Muscle layer of colon (tissue), 2 donors: ENCODE measurements around the gene ZSCAN25.
"Not testable (repeated sequence)": the region's sequence is repeated elsewhere in the genome, so short reads cannot be mapped to it uniquely, and the experiment has no call there.

ENCODE experiments used
- H3K27ac ChIP-seq: one replicate; pipeline ENCODE4 v1.7.0; 2013; ENCODE audit warnings: low read depth, mild to moderate bottlenecking, low read length, moderate library complexity
- H3K27me3 ChIP-seq, 2 donors: one replicate each; pipeline ENCODE4 v1.7.0; 2013; ENCODE audit warnings: low read length in 2 of 2, mild to moderate bottlenecking in 2 of 2; ENCODE audit not compliant: insufficient read depth in 2 of 2, control insufficient read depth in 1 of 2
- H3K36me3 ChIP-seq: one replicate; pipeline ENCODE4 v1.7.0; 2013; ENCODE audit warnings: mild to moderate bottlenecking, low read length; ENCODE audit not compliant: insufficient read depth
- H3K4me1 ChIP-seq: one replicate; pipeline ENCODE4 v1.7.0; 2013; ENCODE audit warnings: mild to moderate bottlenecking, low read length; ENCODE audit not compliant: insufficient read depth
- H3K4me3 ChIP-seq, 2 donors: one replicate each; pipeline ENCODE4 v1.7.0; 2013; ENCODE audit warnings: low read length in 2 of 2, low read depth in 1 of 2, mild to moderate bottlenecking in 1 of 2, moderate library complexity in 1 of 2
- H3K9ac ChIP-seq: one replicate; pipeline ENCODE4 v1.7.0; 2013; ENCODE audit warnings: low read length
- H3K9me3 ChIP-seq: one replicate; pipeline ENCODE4 v1.7.0; 2013; ENCODE audit warnings: mild to moderate bottlenecking, low read length
- donor health status: abdominal sarcoma.
- donor health status: Adenocarcinoma of cecum.

Gene ZSCAN25

DNA sequence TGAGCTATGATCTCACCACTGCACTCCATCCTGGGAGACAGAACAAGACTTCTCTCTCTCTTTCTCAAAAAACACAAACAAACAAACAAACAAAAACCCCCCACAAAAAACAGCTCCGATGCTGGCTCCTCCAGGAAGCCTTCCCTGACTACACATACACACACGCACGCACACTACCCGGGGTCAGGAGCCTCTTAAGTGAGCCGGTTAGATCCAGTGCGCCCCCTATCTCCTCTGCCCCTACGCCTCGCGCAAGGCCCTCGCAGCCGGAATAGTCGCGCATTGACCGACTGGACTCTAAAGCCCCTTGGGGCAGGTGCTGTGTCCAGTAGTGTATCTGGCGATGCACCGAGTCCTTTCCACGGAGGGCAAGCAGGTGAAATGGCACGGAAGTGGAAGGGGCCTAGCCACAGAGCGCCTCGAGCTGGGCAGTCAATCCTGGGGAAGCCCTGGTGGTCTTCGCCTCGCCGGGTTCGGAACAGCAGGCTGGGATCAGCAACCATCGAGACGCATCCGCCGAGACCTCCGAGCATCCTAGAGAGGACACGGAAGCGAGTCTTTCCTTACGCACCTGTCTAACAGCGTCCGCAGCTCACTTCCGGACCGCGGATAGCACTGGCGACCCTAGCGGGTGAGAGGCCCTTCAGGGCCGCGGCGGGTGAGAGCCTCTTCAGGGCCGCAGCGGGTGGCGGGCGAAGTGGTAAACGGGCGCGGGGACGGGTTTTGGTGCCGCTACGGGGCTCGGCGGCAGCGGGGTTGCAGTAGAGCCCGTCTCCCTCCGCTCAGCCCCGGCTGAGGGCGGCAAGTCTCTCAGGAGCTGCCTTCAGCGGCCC is at the start of gene ZSCAN25:
Gene ZSCAN25, plus strand, starts transcription at position 588 of the 833 bp plus-strand sequence. CDS start 2,661 bp downstream, outside the sequence.
- no peaks in the 10 kb centered on the region for H3K27me3 ChIP-seq
- no peaks in the 10 kb centered on the region for H3K9me3 ChIP-seq
- peak within 1 kb of the TSS; percentile 81 for H3K27ac ChIP-seq
- peak within 1 kb of the TSS; percentile 93 to 97 for H3K4me3 ChIP-seq
- H3K9ac ChIP-seq: peak within 1 kb of the TSS; percentile 83
- peaks cover 36% of the 10 kb centered on the region for H3K36me3 ChIP-seq
- peaks cover 12% of the 10 kb centered on the region for H3K4me1 ChIP-seq

DNA sequence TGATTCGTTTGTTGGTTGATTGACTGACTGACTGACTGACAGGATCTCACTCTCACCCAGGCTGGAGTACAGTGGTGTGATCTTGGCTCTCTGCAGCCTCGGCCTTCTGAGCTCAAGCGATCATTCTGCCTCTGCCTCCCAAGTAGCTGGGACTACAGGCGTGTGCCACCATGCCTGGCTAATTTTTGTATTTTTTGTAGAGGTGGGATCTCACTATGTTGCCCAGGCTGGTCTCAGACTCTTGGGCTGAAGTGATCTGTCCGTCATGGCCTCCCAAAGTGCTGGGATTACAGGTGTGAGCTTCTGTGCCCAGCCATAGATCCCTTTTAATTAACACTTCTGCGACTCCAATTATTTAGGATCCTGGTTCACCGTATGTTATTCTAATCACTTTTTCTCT is 48.0 kb upstream of the ZSCAN25 start:
- H3K27me3 ChIP-seq, H3K27ac ChIP-seq, H3K9me3 ChIP-seq, H3K9ac ChIP-seq, H3K4me1 ChIP-seq, H3K4me3 ChIP-seq: not testable (repeated sequence)
- peaks cover 49% of the 10 kb centered on the region for H3K36me3 ChIP-seq

DNA sequence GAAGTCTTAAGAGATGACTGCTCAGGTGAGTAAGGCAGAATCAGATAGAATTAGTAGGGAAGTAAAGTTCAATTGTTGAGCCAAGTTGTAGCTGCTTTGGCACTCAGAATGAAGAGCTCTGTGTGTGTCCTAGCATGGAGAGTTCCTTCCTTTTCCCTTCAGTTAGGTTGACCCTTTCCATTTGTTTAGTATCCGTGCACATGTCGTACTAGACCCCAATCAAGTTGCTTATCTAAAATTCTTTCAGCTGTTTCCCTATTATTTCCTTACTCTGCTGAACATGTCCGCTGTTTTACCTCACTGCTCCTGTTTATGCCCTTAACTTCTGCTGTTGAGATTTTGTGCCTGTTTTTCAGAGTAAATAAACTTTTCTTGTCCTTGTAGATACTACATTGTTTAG is 45.0 kb upstream of the ZSCAN25 start:
- Histone ChIP-seq H3K27me3 (no peaks in the 10 kb centered on the region), H3K9ac (no peak overlapping the region), H3K27ac (no peak overlapping the region), H3K9me3 (no peaks in the 10 kb centered on the region), H3K4me1 (no peaks in the 10 kb centered on the region), H3K4me3 (no peak overlapping the region), H3K36me3 (peaks cover 34% of the 10 kb centered on the region)

DNA sequence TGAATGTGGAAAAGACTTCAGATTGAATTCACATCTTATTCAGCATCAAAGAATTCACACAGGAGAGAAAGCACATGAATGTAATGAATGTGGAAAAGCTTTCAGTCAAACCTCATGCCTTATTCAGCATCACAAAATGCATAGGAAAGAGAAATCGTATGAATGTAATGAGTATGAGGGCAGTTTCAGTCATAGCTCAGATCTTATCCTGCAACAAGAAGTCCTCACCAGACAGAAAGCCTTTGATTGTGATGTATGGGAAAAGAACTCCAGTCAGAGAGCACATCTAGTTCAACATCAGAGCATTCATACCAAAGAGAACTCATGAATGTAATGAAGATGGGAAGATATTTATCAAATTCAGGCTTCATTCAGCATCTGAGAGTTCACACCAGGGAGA is 43.5 kb upstream of the ZSCAN25 start:
- H3K9ac ChIP-seq: no peak overlapping the region
- no peaks in the 10 kb centered on the region for H3K27me3 ChIP-seq
- H3K36me3 ChIP-seq: peaks cover 34% of the 10 kb centered on the region
- H3K27ac ChIP-seq: no peak overlapping the region
- H3K4me1 ChIP-seq: no peaks in the 10 kb centered on the region
- no peaks in the 10 kb centered on the region for H3K9me3 ChIP-seq
- no peak overlapping the region for H3K4me3 ChIP-seq

DNA sequence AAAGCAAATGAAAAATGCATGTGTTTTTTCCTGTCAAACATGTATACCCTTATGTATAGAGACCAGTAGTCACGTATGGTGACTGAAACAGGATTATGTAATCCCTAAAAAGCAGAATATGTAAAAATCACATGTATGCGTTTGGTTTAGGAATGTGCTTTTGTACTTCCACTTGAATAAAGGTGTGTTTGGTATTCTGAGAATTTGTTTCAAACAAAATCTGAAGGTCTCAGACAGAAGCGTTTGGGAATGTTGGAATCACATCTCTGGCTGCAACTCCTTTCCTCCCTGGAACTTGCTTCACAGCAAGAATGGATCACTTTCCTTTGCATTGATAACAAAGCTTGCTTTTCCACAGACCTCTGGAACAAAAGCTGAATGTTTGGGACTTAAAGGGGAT is 40.5 kb upstream of the ZSCAN25 start:
- no peak overlapping the region for H3K9ac ChIP-seq
- no peak overlapping the region for H3K4me3 ChIP-seq
- H3K27me3 ChIP-seq: no peaks in the 10 kb centered on the region
- H3K9me3 ChIP-seq: no peaks in the 10 kb centered on the region
- H3K4me1 ChIP-seq: no peaks in the 10 kb centered on the region
- no peak overlapping the region for H3K27ac ChIP-seq
- H3K36me3 ChIP-seq: peaks cover 23% of the 10 kb centered on the region

DNA sequence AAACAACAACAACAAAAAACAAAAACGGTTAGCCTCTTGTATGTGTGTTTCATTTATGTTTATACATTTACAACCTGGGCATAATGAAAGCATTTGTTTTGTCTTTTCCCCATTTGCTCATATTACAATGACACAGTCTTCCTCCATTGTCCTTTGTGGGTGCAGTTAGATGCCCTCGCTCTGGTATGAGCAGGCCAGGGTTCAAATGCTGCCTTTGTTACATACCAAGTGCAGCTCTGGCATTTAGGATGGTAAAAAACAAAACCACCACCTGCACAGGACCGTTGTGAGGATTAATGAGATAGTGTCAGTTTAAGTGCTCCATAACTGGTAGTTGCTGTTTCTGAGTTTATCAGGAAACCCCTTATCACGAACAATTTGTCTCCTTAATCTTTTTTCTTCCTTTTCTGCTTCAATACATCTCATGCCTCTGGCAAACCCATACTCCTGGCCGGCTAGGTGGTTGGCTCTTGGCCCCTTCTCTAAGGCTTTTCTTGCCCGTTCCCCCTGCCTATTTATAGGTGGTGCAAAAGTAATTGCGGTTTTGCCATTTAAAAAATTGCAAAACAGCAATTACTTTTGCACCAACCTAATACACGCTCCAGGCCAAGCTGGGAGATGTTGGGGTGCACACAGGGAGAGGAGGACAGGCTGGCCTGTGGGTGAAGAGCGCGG is 37.3 kb upstream of the ZSCAN25 start:
- Histone ChIP-seq H3K9me3 (no peaks in the 10 kb centered on the region), H3K4me1 (no peaks in the 10 kb centered on the region), H3K4me3 (peak overlapping the region; percentile 70 to 80), H3K27me3 (no peaks in the 10 kb centered on the region), H3K36me3 (no peaks in the 10 kb centered on the region), H3K9ac (peak overlapping the region; percentile 55), H3K27ac (peak overlapping the region; percentile 77)

DNA sequence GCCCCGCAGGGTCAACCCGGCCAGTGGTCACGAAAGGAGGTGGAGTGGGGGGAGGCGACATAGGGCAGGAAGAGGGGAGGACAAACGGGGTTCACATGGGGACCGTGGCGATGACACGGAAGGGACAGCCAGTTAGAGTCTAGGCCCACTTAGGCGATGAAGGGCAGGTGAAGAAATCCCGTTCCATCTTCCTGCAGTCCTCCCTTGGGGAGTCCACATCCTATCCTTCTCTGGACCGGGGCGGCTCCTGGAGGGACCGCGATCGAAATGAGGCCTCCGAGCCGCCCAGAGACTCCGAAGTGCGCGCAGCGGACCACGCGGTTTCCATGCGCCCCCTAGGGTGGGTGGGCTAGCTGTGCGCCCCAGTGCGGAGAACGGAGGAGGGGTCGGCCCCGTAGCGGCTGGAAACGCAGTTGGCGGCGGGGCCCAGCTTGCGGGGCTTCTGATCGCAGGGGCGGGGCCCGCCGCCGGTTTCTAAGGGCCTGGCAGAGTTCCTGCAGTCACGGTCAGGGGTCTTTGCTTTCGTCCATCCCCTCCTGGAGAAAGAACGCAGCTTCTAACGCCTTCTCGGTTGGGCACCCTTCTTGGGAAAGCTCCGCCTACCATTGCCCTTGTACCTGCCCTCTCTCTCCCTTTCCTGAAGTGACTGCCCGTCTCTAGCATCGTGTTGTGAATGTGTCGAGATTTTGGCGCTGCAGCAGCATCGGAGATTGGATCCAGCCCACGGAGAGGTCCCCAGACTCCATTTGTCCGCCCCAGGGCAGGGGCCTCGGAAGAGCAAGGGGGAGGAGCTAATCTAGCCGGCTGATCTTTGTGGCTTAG is 36.6 kb upstream of the ZSCAN25 start:
- H3K36me3 ChIP-seq: no peaks in the 10 kb centered on the region
- H3K27me3 ChIP-seq: no peaks in the 10 kb centered on the region
- no peaks in the 10 kb centered on the region for H3K9me3 ChIP-seq
- H3K9ac ChIP-seq: peak overlapping the region; percentile 55
- peak overlapping the region; percentile 77 for H3K27ac ChIP-seq
- H3K4me3 ChIP-seq: peak overlapping the region; percentile 70 to 80
- H3K4me1 ChIP-seq: no peaks in the 10 kb centered on the region

DNA sequence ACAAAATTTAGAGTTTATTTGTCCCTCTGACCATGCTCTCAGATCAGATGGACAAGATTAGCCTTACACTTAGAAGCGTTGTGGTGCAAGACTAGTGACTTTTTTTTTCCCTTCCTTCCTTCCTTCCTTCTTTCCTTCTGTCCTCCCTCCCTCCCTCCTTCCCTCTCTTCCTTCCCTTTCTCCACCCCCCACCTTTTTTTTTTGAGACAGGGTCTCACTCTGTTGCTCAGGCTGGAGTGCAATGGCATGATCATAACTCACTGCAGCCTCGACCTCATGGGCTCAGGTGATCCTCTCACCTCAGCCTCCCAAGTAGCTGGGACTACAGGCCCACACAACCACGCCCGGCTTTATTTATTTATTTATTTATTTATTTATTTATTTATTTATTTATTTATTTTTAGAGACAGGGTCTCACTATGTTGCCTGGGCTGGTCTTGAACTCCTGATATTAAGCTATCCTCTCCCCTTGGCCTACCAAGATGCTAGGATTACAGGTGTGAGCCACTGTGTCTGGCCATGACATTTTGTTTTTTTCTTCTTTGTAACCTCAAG is 35.9 kb upstream of the ZSCAN25 start:
- peak overlapping the region; percentile 55 for H3K9ac ChIP-seq
- H3K27ac ChIP-seq: peak overlapping the region; percentile 77
- peak overlapping the region; percentile 70 to 80 for H3K4me3 ChIP-seq
- H3K9me3 ChIP-seq, H3K36me3 ChIP-seq, H3K4me1 ChIP-seq, H3K27me3 ChIP-seq: not testable (repeated sequence)

DNA sequence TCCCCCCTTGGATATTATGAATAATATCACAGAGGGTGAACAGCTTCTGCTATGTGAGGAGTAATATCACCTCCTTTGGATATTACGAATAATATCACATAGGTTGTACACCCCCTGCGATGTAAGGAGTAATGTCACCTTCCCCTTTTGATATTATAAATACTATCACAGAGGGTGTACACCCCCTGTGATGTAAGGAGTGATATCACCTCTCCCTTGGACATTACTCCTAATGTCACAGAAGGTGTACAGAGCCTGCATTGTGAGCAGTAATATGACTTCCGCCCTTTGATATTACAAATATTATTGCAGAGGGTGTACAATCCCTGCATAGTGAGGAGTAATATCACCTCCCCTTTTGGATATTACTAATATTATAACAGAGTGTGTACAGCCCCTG is 27.9 kb upstream of the ZSCAN25 start:
- no peak overlapping the region for H3K9ac ChIP-seq
- H3K36me3 ChIP-seq: no peaks in the 10 kb centered on the region

DNA sequence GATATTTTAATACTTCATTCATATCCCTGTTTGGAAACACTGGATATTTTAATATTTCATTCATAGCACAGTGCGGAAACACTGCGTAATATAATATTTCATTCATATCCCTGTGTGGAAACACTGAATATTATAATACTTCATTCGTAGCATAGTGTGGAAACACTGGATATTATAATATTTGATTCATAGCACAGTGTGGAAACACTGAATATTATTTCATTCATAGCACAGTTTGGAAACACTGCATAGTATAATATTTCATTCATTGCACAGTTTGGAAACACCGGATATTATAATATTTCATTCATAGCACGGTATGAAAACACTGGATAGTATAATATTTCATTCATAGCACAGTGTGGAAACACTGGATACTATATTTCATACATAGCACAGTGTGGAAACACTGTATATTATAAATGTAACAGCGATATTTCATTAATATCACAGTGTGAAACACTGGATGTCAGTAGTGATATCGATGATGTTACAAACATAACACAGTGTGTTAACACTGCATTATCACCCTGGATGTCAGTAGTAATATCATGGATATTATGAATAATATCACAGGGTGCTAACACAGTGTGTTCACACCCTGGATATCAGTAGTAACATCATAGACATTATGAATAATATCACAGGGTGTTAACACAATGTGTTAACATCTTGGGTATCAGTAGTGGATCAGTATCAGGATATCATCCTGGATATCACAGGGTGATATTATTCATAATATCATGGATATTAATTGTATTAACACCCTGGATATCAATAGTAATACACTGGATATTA is 21.6 kb upstream of the ZSCAN25 start:
- Histone ChIP-seq H3K27me3 (no peaks in the 10 kb centered on the region), H3K4me3 (no peak overlapping the region), H3K27ac (no peak overlapping the region), H3K4me1 (no peaks in the 10 kb centered on the region), H3K9me3 (no peaks in the 10 kb centered on the region), H3K36me3 (no peaks in the 10 kb centered on the region), H3K9ac (no peak overlapping the region)

More for the DNA sequence above, 27.9 kb upstream of the ZSCAN25 start:
- Histone ChIP-seq H3K4me3 (no peak overlapping the region), H3K4me1 (no peaks in the 10 kb centered on the region), H3K9me3 (no peaks in the 10 kb centered on the region), H3K27ac (no peak overlapping the region), H3K27me3 (no peaks in the 10 kb centered on the region)
